GM19099 (cell line): ENCODE measurements around the gene ZNF783.

Experiments
- POLR2A ChIP-seq: IDR thresholded peaks from 3 replicates; pipeline ENCODE4 v1.6.1; 2011; ENCODE audit warnings: low read depth; ENCODE audit not compliant: insufficient read length; ENCODE audit errors: extremely low read depth

ZNF783 gene

DNA sequence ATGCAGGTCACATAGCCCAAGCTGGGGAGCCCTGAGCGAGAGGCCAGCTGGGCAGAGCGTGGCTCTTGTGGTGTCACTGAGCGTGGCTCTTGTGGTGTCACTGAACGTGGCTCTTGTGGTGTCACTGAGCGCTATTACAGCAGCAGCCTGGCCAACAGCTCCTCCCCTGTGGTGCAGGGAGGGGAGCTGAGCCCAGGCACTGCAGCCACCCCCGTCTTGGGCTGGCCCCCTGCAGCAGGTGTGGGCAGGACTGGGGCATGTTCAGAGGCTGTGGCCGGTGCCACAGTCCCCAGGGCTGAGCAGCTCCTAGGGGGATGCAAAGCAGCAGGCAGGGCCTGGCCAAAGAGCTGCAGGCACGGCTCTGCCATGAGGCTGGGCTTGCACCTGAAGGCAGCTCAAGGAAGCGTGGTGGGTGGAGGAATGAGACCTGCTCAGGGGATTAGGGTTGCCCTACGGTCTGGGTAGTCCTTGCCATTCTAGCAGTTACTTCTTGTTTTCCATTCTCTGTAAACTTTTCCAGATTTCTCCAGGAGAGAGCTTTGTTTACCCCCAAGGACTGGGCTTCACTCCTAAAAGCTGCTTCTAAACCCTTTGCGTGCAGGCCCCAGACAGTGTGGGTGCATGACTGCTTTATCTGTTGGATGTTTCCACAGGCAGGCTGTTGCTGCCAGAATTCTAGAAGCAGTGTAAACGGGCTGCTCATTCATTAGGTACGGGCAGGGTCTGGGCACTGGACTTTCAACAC, 29.2 kb downstream of the ZNF783 start:
- no peak for TF ChIP-seq POLR2A

DNA sequence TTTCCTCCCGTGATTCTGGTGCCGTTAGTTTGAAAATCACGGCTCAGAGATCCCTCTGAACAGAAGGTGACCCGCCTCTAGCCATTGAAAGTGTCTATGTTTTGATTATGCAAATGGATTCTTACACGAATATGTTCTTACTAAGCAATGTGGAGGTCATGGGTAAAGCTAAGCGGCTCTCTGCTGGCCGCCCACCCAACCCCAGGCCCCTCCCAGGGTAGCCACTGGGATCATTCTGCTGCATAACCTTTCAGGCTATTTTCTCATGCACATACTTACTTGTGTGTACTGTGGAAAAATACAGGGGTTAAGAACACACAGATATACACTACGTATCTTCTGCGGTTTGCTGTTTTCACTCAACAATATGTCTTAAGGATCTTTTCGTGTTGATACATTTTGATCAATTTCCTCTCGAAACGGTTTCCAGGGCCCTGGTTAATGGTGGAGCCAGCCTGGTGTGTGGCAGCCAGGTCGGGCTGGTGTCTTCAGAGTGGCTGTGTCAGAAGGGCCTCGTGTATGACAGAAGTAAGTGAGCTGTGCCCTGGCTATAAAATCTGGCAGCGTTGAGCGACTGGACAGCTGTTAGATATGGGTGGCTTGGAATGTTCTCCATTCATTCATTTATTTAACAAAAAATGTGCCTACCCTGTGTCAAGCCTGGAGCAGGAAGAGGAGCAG, 29.9 kb downstream of the ZNF783 start:
- TF ChIP-seq POLR2A = no peak

- TF ChIP-seq POLR2A = no peak
Measured at GRCh38 chr7:149292462-149292823, 30.4 kb downstream of the ZNF783 start.

GRCh38 chr7:149293338-149293737, 31.3 kb downstream of the ZNF783 start:
- no peak for TF ChIP-seq POLR2A

DNA sequence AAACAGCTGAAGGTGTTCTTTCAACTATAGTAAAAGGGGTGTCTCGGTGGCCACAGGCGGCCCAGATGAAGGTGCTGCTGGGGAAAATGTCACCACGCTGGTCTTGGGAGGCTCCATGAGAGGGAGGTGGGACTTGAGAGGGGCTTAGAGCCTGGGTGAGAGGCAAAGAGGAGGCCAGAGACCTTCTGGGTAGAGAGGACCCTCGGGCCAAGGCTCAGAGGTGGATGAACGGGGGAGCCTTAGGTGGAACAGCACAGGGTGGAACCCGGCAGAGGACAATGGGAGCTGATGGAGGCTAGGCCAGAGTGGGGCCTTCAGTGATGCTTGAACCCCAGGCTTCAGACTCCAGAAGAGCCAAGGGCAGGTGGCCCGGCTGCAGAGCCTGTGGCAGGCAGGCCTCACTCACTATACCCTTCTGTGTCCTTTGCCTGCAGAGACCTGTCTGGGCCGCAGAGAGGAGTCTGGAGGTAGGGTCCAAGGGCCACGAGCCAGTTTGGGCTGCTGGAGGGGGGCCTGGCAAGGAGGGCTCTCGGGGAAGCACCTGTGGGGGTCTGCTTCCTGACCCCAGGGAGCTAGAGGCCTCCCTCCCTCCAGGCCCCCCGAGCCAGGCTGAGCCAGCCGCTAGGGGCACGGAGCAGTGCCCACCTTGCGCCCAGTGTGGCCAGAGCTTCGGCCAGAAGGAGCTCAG, 32.1 kb downstream of the ZNF783 start:
- no peak for TF ChIP-seq POLR2A

DNA sequence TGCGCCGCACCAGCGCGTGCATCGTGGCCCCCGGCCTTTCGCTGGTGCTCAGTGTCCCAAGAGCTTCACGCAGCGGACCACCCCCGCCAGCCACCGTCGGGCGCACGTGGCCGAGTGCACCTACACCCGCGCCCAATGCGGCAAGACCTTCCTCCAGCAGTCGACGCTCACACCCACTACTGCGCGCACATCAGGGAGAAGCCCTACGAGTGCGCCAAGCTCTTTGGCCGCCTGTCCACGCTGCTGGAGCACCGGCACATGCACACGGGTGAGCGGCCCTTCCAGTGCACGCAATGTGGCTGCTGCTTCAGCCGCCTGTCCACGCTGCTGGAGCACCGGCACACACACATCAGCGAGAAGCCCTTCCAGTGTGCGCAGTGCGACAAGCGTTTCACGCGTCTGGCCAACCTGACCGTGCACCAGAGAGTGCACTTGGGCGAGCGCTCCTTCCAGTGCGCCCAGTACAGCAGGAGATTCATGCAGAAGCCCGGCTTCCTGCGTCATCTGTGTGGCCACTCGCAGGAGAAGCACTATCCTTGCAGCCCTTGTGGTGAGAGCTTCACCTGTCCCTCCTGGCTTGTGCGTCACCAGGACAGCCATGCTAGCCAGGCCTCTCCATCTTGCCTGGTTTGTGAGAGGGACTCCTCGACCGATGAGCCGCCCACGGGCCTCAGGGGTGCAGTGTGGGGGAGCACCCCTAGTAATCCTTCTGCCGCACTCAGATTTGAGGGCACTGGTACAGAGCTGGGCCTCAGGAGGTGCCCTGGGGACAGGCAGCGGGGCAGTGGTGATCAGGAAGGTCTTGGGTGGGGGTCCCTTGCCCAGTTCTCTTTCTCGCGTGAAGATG, 32.9 kb downstream of the ZNF783 start:
- no peak for TF ChIP-seq POLR2A

GRCh38 chr7:149295481-149295850, 33.5 kb downstream of the ZNF783 start:
- no peak for TF ChIP-seq POLR2A

GRCh38 chr7:149296368-149296767, 34.4 kb downstream of the ZNF783 start:
- no peak for TF ChIP-seq POLR2A

GRCh38 chr7:149297034-149297755, 35.2 kb downstream of the ZNF783 start:
- TF ChIP-seq POLR2A = no peak

DNA sequence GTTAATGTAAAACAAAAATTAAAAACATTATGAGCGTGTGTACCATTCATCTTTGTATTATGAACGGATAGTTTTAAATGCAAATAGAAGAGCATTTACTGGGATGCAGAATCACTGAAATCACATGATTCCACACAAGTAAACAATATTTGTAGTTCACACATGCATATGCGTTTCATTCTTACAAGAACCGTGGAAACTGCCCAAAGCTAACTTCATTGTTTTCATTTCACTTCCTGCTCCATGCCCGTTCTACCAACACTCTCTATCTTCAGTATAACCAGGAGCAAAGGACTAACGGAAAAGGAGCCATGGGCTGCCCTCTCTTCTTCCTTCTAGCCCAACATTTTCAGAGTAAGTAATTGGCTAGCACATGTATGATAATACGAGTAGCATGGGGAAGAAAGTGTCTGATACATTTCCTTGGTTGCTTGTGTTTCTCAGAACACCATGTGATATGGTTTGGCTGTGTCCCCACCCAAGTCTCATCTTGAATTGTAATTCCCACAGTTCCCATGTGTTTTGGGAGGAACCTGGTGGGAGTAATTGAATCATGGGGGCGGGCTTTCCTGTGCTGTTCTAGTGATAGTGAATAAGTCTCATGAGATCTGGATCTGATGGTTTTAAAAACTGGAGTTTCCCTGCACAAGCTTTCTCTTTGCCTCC, 38.8 kb downstream of the ZNF783 start:
- no peak for TF ChIP-seq POLR2A

GRCh38 chr7:149302222-149302621, 40.2 kb downstream of the ZNF783 start:
- no peak for TF ChIP-seq POLR2A

DNA sequence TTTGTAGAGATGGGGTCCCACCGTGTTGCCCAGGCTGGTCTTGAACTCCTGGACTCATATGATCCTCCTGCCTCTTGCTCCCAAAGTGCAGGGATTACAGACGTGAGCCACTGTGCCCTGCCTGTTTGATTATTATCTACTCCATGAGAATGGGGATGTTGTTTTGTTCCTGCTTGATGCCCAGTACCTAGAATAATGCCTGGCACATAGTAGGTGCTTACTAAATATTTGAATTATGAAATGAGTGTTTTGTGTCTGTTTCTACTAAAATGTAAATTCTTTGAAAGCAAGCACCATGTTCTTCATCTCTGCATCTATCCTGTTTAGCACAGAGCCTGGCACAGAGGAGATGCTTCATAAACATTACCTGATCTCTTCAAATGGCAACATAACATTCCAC, 40.9 kb downstream of the ZNF783 start:
- no peak for TF ChIP-seq POLR2A

DNA sequence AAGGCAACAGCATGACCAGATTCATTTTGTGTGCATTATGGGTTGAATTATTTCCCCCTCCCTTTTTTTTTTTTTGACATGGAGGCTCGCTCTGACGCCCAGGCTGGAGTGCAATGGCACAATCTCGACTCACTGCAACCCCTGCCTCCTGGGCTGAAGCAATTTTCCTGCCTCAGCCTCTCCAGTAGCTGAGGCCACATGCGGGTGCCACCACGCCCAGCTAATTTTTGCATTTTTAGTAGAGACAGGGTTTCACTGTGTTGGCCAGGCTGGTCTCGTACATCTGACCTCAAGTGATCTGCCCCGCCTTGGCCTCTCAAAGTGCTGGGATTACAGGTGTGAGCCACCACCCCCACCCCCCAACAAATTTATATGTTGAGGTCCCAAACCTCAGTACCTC, 42.0 kb downstream of the ZNF783 start:
- no peak for TF ChIP-seq POLR2A

GRCh38 chr7:149306854-149307253, 44.9 kb downstream of the ZNF783 start:
- TF ChIP-seq POLR2A = no peak

GRCh38 chr7:149307775-149308501, 45.9 kb downstream of the ZNF783 start:
- no peak for TF ChIP-seq POLR2A
